ENCODE results near the gene SMPD3.
"Not testable (repeated sequence)": the region's sequence is repeated elsewhere in the genome, so short reads cannot be mapped to it uniquely, and the experiment has no call there.

The SMPD3 gene
- 0.05 to 2.4 (median 0.35) reads per million in 17 experiments for total RNA-seq

- peak; percentile 92 to 97 (median 96) for DNase-seq
These were observed at the start of gene SMPD3 for GRCh38 chr16:68448360-68448970. TSS of gene SMPD3 (minus strand) at chr16:68448508. CDS start at chr16:68372181, 76,327 bp downstream.

- DNase-seq, result no peak
These were observed 48.4 kb upstream of the SMPD3 start for GRCh38 chr16:68496689-68497088.

- not testable (repeated sequence) for DNase-seq
These were observed 46.0 kb upstream of the SMPD3 start for GRCh38 chr16:68494261-68494660.

- DNase-seq, result no peak
These were observed 45.2 kb upstream of the SMPD3 start for GRCh38 chr16:68493412-68494070.

- DNase-seq, result no peak
These were observed 44.5 kb upstream of the SMPD3 start for GRCh38 chr16:68492543-68493411.

- DNase-seq, result no peak
These were observed 43.8 kb upstream of the SMPD3 start for GRCh38 chr16:68492151-68492542.

GRCh38 chr16:68491576-68491950 lies 43.3 kb upstream of the SMPD3 start:
- DNase-seq, result no peak

GRCh38 chr16:68490829-68491575 lies 42.7 kb upstream of the SMPD3 start:
- no peak for DNase-seq

GRCh38 chr16:68490358-68490757 lies 42.0 kb upstream of the SMPD3 start:
- no peak for DNase-seq

- DNase-seq, result no peak
These were observed 40.2 kb upstream of the SMPD3 start for GRCh38 chr16:68488554-68488953.

GRCh38 chr16:68487669-68488068 lies 39.4 kb upstream of the SMPD3 start:
- DNase-seq, result no peak

- no peak for DNase-seq
These were observed 38.9 kb upstream of the SMPD3 start for GRCh38 chr16:68487203-68487514.

GRCh38 chr16:68486502-68487202 lies 38.3 kb upstream of the SMPD3 start:
- no peak for DNase-seq

- peak in 2 of 4 experiments; percentile 22 for DNase-seq
These were observed 33.3 kb upstream of the SMPD3 start for GRCh38 chr16:68481636-68482035.

GRCh38 chr16:68480084-68480995 lies 32.0 kb upstream of the SMPD3 start:
- peak; percentile 9 to 29 (median 22) for DNase-seq

- DNase-seq, result no peak
These were observed 31.0 kb upstream of the SMPD3 start for GRCh38 chr16:68479271-68479670.

- DNase-seq, result peak; percentile 8 to 56 (median 47)
These were observed 30.4 kb upstream of the SMPD3 start for GRCh38 chr16:68478526-68479250.

- no peak for DNase-seq
These were observed 26.8 kb upstream of the SMPD3 start for GRCh38 chr16:68475071-68475470.

- peak; percentile 52 to 77 (median 72) for DNase-seq
These were observed 25.2 kb upstream of the SMPD3 start for GRCh38 chr16:68473358-68474070.

- no peak for DNase-seq
These were observed 24.3 kb upstream of the SMPD3 start for GRCh38 chr16:68472581-68472980.
